DND-41 (cell line): Measurements from ENCODE around the gene COL4A2.

Experiments
- EZH2 ChIP-seq: IDR thresholded peaks from 3 replicates; pipeline ENCODE4 v1.6.1; 2012; ENCODE audit warnings: borderline replicate concordance, low read depth, mild to moderate bottlenecking, moderate library complexity, low read length, inconsistent platforms; ENCODE audit not compliant: severe bottlenecking
- TF ChIP-seq, protein P1 (sequence below): IDR thresholded peaks from 2 replicates; pipeline ENCODE4 v1.5.1; 2012; ENCODE audit warnings: borderline replicate concordance, low read length, moderate library complexity, mild to moderate bottlenecking; ENCODE audit not compliant: poor library complexity, severe bottlenecking; ENCODE audit errors: extremely low read depth

DNA sequence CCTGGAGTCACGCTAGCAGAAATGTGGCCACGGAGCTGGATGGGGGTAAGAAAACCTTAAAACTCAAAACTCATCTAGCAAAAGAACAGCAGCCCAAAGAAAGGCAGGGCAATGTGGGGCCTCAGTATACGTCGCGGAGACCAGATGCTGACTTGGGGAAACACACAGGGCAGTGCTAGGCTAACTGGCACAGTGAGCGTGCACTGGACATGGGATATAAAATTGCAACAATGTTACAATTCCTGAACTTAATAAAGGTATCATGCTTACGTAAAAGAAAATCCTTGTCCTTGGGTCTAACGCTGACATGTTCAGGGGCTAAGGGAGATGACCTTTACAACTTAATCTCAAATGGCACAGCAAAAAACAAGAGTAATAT lies 40.7 kb upstream of the COL4A2 start:
- TF ChIP-seq, protein P1, sequence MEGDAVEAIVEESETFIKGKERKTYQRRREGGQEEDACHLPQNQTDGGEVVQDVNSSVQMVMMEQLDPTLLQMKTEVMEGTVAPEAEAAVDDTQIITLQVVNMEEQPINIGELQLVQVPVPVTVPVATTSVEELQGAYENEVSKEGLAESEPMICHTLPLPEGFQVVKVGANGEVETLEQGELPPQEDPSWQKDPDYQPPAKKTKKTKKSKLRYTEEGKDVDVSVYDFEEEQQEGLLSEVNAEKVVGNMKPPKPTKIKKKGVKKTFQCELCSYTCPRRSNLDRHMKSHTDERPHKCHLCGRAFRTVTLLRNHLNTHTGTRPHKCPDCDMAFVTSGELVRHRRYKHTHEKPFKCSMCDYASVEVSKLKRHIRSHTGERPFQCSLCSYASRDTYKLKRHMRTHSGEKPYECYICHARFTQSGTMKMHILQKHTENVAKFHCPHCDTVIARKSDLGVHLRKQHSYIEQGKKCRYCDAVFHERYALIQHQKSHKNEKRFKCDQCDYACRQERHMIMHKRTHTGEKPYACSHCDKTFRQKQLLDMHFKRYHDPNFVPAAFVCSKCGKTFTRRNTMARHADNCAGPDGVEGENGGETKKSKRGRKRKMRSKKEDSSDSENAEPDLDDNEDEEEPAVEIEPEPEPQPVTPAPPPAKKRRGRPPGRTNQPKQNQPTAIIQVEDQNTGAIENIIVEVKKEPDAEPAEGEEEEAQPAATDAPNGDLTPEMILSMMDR: no peak
- no peak for TF ChIP-seq EZH2
